Measurements from ENCODE around the gene ACOT12. TPM values are rescaled to one million over a fixed set of nuclear protein-coding genes. Genes with fewer than 3 reads are reported as not detected.
"Not testable (repeated sequence)": the region's sequence is repeated elsewhere in the genome, so short reads cannot be mapped to it uniquely, and the experiment has no call there.

ACOT12 gene
- total RNA-seq, 1 experiment from 2014 or later = not detected

DNA sequence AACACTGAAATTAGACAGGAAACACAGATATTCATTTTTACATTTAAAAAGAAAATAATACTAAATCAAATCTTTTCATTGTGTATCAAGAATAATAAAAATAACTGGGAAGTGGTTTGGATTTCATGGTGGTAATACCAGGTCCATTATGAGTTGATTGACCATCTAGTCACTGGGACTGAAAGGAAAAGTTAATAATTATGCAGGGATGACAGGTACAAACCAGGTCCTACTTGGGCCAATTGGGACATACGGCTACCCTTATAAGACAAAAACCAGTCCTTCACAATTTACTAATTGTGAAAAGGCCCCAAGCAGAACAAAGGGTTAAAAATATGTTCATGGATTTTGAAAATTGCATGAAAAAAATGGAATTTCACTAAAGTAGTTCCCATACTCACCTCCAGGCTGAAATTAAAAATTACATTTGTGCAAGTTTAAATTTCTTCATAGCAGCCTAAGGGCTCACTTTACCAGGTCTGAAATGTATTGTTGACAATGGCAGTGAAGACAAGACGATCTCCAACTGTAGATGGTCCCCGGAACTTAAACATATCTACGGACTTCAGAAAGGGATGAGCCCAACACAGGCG is 48.4 kb downstream of the ACOT12 start:
- no peak overlapping the region for H3K4me3 ChIP-seq (ENCODE audit: low read length)
- H3K9ac ChIP-seq (ENCODE audit: low read length) = no peak overlapping the region
- no peaks in the 10 kb centered on the region for H3F3A ChIP-seq (ENCODE audit: low read length, unreplicated experiment)
- DNase-seq (no peak), ATAC-seq (no peak)
- CTCF ChIA-PET = no interaction called here
- H3K36me3 ChIP-seq (ENCODE audit: low read depth, low read length) = no peaks in the 10 kb centered on the region
- no peaks in the 10 kb centered on the region for H3K9me3 ChIP-seq (ENCODE audit: low read length)
- H3K79me2 ChIP-seq (ENCODE audit: low read length) = no peaks in the 10 kb centered on the region
- no peaks in the 10 kb centered on the region for H3K4me1 ChIP-seq (ENCODE audit: insufficient read depth, low read length)
- H3K4me2 ChIP-seq (ENCODE audit: low read length) = no peak overlapping the region
- H3K27me3 ChIP-seq (ENCODE audit: low read length) = no peaks in the 10 kb centered on the region
- no peak overlapping the region for H3K27ac ChIP-seq (ENCODE audit: low read length)
- TF ChIP-seq EZH2phosphoT487 (IDR thresholded peaks at IDR 0.05; ENCODE audit: borderline replicate concordance, low read length) (no peak), EZH2 (IDR thresholded peaks at IDR 0.05; ENCODE audit: low read length, unreplicated experiment) (no peak)
- TF ChIP-seq, protein P1, sequence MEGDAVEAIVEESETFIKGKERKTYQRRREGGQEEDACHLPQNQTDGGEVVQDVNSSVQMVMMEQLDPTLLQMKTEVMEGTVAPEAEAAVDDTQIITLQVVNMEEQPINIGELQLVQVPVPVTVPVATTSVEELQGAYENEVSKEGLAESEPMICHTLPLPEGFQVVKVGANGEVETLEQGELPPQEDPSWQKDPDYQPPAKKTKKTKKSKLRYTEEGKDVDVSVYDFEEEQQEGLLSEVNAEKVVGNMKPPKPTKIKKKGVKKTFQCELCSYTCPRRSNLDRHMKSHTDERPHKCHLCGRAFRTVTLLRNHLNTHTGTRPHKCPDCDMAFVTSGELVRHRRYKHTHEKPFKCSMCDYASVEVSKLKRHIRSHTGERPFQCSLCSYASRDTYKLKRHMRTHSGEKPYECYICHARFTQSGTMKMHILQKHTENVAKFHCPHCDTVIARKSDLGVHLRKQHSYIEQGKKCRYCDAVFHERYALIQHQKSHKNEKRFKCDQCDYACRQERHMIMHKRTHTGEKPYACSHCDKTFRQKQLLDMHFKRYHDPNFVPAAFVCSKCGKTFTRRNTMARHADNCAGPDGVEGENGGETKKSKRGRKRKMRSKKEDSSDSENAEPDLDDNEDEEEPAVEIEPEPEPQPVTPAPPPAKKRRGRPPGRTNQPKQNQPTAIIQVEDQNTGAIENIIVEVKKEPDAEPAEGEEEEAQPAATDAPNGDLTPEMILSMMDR (conservative IDR thresholded peaks at IDR 0.05; ENCODE audit: low read depth, low read length) = no peak
- no peaks in the 10 kb centered on the region for H4K20me1 ChIP-seq (ENCODE audit: low read length)
- no peaks in the 10 kb centered on the region for H3K9me2 ChIP-seq (replicated peaks; ENCODE audit: low read length)
- H2AFZ ChIP-seq (ENCODE audit: low read length) = no peak overlapping the region
- BruUV-seq (replicated peaks) = no TSS peak
- intact Hi-C loops (cut with micrococcal nuclease) = no loop called here
- POLR2A ChIA-PET (ENCODE audit: unreplicated experiment) = no interaction called here

DNA sequence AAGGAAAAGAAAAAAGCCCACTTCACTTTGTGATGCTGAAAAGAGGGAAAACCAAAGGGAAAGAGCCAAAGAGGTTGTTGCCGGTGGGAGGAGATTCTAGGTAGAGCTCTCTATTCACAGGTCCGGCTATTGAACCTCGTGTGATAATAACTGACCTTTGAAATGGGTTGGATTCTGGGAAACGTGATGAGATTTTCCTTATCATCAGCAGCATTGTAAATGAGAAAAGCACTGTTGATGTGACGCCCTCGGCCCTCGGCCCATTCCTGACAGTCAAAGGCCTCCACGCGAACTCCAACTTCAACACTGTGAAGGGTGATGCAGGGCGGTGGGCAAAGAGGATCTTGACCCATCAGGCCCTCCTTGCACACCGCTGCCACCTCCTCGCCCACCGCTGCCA is 49.2 kb downstream of the ACOT12 start:
- ATAC-seq (no peak), DNase-seq (no peak)
- H3K4me1 ChIP-seq (ENCODE audit: insufficient read depth, low read length) = no peaks in the 10 kb centered on the region
- no peaks in the 10 kb centered on the region for H3K79me2 ChIP-seq (ENCODE audit: low read length)
- no peaks in the 10 kb centered on the region for H3K9me2 ChIP-seq (replicated peaks; ENCODE audit: low read length)
- no TSS peak for BruUV-seq (replicated peaks)
- H3K27me3 ChIP-seq (ENCODE audit: low read length) = no peaks in the 10 kb centered on the region
- no peak overlapping the region for H3K4me3 ChIP-seq (ENCODE audit: low read length)
- no peaks in the 10 kb centered on the region for H3K9me3 ChIP-seq (ENCODE audit: low read length)
- H3K9ac ChIP-seq (ENCODE audit: low read length) = no peak overlapping the region
- no peak overlapping the region for H3K4me2 ChIP-seq (ENCODE audit: low read length)
- H4K20me1 ChIP-seq (ENCODE audit: low read length) = no peaks in the 10 kb centered on the region
- intact Hi-C loops (cut with micrococcal nuclease) = no loop called here
- TF ChIP-seq, protein P1 (conservative IDR thresholded peaks at IDR 0.05; ENCODE audit: low read depth, low read length) = no peak
- TF ChIP-seq EZH2 (IDR thresholded peaks at IDR 0.05; ENCODE audit: low read length, unreplicated experiment) = no peak
- TF ChIP-seq EZH2phosphoT487 (IDR thresholded peaks at IDR 0.05; ENCODE audit: borderline replicate concordance, low read length) = no peak
- H3K36me3 ChIP-seq (ENCODE audit: low read depth, low read length) = no peaks in the 10 kb centered on the region
- H3K27ac ChIP-seq (ENCODE audit: low read length) = no peak overlapping the region
- H2AFZ ChIP-seq (ENCODE audit: low read length) = no peak overlapping the region
- H3F3A ChIP-seq (ENCODE audit: low read length, unreplicated experiment) = no peaks in the 10 kb centered on the region
- POLR2A ChIA-PET (ENCODE audit: unreplicated experiment) = no interaction called here
- CTCF ChIA-PET = no interaction called here

DNA sequence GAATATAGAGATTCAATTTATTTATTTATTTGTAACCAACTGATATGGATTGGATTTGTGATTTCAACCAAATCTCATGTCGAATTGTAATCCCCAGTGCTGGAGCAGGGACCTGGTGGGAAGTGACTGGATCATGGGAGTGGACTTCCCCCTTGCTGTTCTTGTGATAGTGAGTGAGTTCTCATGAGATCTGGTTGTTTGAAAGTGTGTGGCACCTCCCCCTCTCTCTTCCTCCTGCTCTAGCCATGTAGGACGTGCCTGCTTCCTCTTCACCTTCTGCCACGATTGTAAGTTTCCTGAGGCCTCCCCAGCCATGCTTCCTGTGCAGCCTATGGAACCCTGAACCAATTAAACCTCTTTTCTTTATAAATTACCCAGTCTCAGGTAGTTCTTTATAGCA is 55.7 kb downstream of the ACOT12 start:
- DNase-seq; H3K27ac ChIP-seq (ENCODE audit: low read length); H2AFZ ChIP-seq (ENCODE audit: low read length); H3K4me2 ChIP-seq (ENCODE audit: low read length); H3K36me3 ChIP-seq (ENCODE audit: low read depth, low read length); H3K4me3 ChIP-seq (ENCODE audit: low read length); H3K9me2 ChIP-seq (replicated peaks; ENCODE audit: low read length); H3K27me3 ChIP-seq (ENCODE audit: low read length); POLR2A ChIA-PET (ENCODE audit: unreplicated experiment); ATAC-seq; intact Hi-C loops (cut with micrococcal nuclease); H3K4me1 ChIP-seq (ENCODE audit: insufficient read depth, low read length); BruUV-seq (replicated peaks); H4K20me1 ChIP-seq (ENCODE audit: low read length); H3K79me2 ChIP-seq (ENCODE audit: low read length); H3K9me3 ChIP-seq (ENCODE audit: low read length); H3K9ac ChIP-seq (ENCODE audit: low read length); CTCF ChIA-PET; H3F3A ChIP-seq (ENCODE audit: low read length, unreplicated experiment): not testable (repeated sequence)

All from PC-3 (cell line).